CD14-positive monocyte (primary cell): Measurements from ENCODE around the gene GMDS. TPM values are rescaled to one million over a fixed set of nuclear protein-coding genes. Genes with fewer than 3 reads are reported as not detected.
A peak's percentile ranks its signal among the peaks of the same experiment; 100 is the strongest.

Source experiments
- DNase-seq, 3 donors: peaks; one replicate each; pipeline ENCODE4 v3.0.0-alpha.2; 2011 to 2022
- H2AFZ ChIP-seq: 2 replicates; pipeline ENCODE4 v1.6.0; 2012; ENCODE audit warnings: mild to moderate bottlenecking, low read depth, low read length, inconsistent platforms; ENCODE audit not compliant: insufficient read depth, poor library complexity, severe bottlenecking
- H3K27ac ChIP-seq, 2 donors: 1 replicate in 1 of 2; 2 replicates in 1 of 2; pipeline ENCODE4 v1.5.1; 2012 to 2013; ENCODE audit warnings: low read length in 2 of 2, control low read depth in 1 of 2, inconsistent platforms in 1 of 2, low read depth in 1 of 2, mild to moderate bottlenecking in 1 of 2
- H3K27me3 ChIP-seq, 2 donors: one replicate each; pipeline versions ENCODE4 v1.6.0 to v1.6.1; 2011 to 2013; ENCODE audit warnings: low read length in 2 of 2; ENCODE audit not compliant: control insufficient read depth in 2 of 2, insufficient read depth in 2 of 2
- H3K36me3 ChIP-seq, 2 donors: replicated peaks in 1 of 2; 1 replicate in 1 of 2; 2 replicates in 1 of 2; pipeline versions ENCODE4 v1.5.1 to v1.6.1; 2012 to 2013; ENCODE audit warnings: low read length in 2 of 2, control low read depth in 1 of 2, inconsistent platforms in 1 of 2, mild to moderate bottlenecking in 1 of 2; ENCODE audit not compliant: insufficient read depth in 2 of 2, control insufficient read depth in 1 of 2
- H3K4me1 ChIP-seq, 2 donors: 1 replicate in 1 of 2; 2 replicates in 1 of 2; pipeline versions ENCODE4 v1.5.1 to v1.6.1; 2012 to 2013; ENCODE audit warnings: low read length in 2 of 2, control low read depth in 1 of 2, inconsistent platforms in 1 of 2, mild to moderate bottlenecking in 1 of 2, moderate library complexity in 1 of 2; ENCODE audit not compliant: insufficient read depth in 2 of 2, control insufficient read depth in 1 of 2
- H3K4me2 ChIP-seq: replicated peaks from 2 replicates; pipeline ENCODE3; 2012; ENCODE audit warnings: low read length, moderate library complexity, mild to moderate bottlenecking; ENCODE audit not compliant: poor library complexity, severe bottlenecking; ENCODE audit errors: extremely low read depth
- H3K4me3 ChIP-seq, 3 experiments: fragments of 200-600 bp in 1 of 3; sonication (generic) in 1 of 3; replicated peaks in 1 of 3; 1 replicate in 2 of 3; 2 replicates in 1 of 3; pipeline ENCODE4 v1.5.1; 2011 to 2013; ENCODE audit warnings: low read length in 3 of 3, mild to moderate bottlenecking in 3 of 3, control low read depth in 2 of 3, low read depth in 2 of 3, inconsistent platforms in 1 of 3, moderate library complexity in 1 of 3
- H3K79me2 ChIP-seq: 2 replicates; pipeline ENCODE4 v1.6.0; 2012; ENCODE audit warnings: mild to moderate bottlenecking, control low read depth, inconsistent platforms, low read length, moderate library complexity; ENCODE audit not compliant: insufficient read depth
- H3K9ac ChIP-seq: 2 replicates; pipeline ENCODE4 v1.6.0; 2017; ENCODE audit warnings: low read length, mild to moderate bottlenecking; ENCODE audit not compliant: insufficient read depth, poor library complexity, severe bottlenecking
- H3K9me3 ChIP-seq, 2 donors: replicated peaks in 1 of 2; 1 replicate in 1 of 2; 2 replicates in 1 of 2; pipeline versions ENCODE4 v1.5.1 to v1.6.1; 2012 to 2013; ENCODE audit warnings: low read length in 2 of 2, control low read depth in 1 of 2; ENCODE audit not compliant: control insufficient read depth in 1 of 2, insufficient read depth in 1 of 2
- H4K20me1 ChIP-seq: 2 replicates; pipeline ENCODE4 v1.6.0; 2012; ENCODE audit warnings: mild to moderate bottlenecking, low read length, control low read depth, moderate library complexity; ENCODE audit not compliant: insufficient read depth
- H3K27ac Mint-ChIP-seq, 7 donors: one replicate each; pipeline ENCODE4 v1.8.0; 2020; ENCODE audit warnings: mild to moderate bottlenecking in 7 of 7, mixed read lengths in 7 of 7, moderate library complexity in 6 of 7, inconsistent platforms in 2 of 7
- H3K27me3 Mint-ChIP-seq, 3 donors: one replicate each; pipeline ENCODE4 v1.8.0; 2021 to 2022; ENCODE audit warnings: low read depth in 3 of 3, mild to moderate bottlenecking in 3 of 3, mixed read lengths in 3 of 3, moderate library complexity in 3 of 3, inconsistent platforms in 1 of 3
- H3K36me3 Mint-ChIP-seq, 2 donors: one replicate each; pipeline ENCODE4 v1.8.0; 2020; ENCODE audit warnings: mixed read lengths in 2 of 2, inconsistent platforms in 1 of 2, mild to moderate bottlenecking in 1 of 2
- H3K4me1 Mint-ChIP-seq: one replicate; pipeline ENCODE4 v1.8.0; 2020; ENCODE audit warnings: mild to moderate bottlenecking, mixed read lengths
- H3K4me3 Mint-ChIP-seq, 2 donors: one replicate each; pipeline ENCODE4 v1.8.0; 2020; ENCODE audit warnings: mild to moderate bottlenecking in 2 of 2, mixed read lengths in 2 of 2, moderate library complexity in 1 of 2
- H3K9me3 Mint-ChIP-seq, 7 donors: one replicate each; pipeline ENCODE4 v1.8.0; 2020 to 2022; ENCODE audit warnings: mixed read lengths in 7 of 7, mild to moderate bottlenecking in 6 of 7, moderate library complexity in 6 of 7, inconsistent platforms in 2 of 7
- CTCF ChIP-seq: fragments of 200-600 bp; IDR thresholded peaks from one replicate; pipeline ENCODE4 v1.8.0; 2022; ENCODE audit warnings: antibody characterized with exemption, mild to moderate bottlenecking
- WGBS: methylation state at CpG from one replicate; pipeline ENCODE4 v1.1.5; 2013; ENCODE audit warnings: missing lambda C conversion rate; ENCODE audit not compliant: insufficient coverage; 5-methylcytosine and 5-hydroxymethylcytosine counted together
- intact Hi-C, 2 donors: fragments of 100-400 bp; cut with micrococcal nuclease; formaldehyde crosslinking; loops; one replicate each; pipeline versions ENCODE4 v1.15.0 to v1.15.1; 2023
- polyA plus RNA-seq, 3 donors: library from polyadenylated mRNA; depleted of rRNA in 1 of 3; unstranded in 2 of 3; stranded (reverse) in 1 of 3; fragments of 300-500 nt in 2 of 3; fragments of >200 nt in 1 of 3; fragmentation: Illumina TruSeq in 2 of 3; gene quantifications; 1 replicate in 2 of 3; 2 replicates in 1 of 3; pipeline ENCODE4 v1.2.3, GENCODE V29; 2012 to 2021

GMDS gene
- polyA plus RNA-seq, 3 donors, result 10.5 to 19.9 (median 17.6) TPM

DNA sequence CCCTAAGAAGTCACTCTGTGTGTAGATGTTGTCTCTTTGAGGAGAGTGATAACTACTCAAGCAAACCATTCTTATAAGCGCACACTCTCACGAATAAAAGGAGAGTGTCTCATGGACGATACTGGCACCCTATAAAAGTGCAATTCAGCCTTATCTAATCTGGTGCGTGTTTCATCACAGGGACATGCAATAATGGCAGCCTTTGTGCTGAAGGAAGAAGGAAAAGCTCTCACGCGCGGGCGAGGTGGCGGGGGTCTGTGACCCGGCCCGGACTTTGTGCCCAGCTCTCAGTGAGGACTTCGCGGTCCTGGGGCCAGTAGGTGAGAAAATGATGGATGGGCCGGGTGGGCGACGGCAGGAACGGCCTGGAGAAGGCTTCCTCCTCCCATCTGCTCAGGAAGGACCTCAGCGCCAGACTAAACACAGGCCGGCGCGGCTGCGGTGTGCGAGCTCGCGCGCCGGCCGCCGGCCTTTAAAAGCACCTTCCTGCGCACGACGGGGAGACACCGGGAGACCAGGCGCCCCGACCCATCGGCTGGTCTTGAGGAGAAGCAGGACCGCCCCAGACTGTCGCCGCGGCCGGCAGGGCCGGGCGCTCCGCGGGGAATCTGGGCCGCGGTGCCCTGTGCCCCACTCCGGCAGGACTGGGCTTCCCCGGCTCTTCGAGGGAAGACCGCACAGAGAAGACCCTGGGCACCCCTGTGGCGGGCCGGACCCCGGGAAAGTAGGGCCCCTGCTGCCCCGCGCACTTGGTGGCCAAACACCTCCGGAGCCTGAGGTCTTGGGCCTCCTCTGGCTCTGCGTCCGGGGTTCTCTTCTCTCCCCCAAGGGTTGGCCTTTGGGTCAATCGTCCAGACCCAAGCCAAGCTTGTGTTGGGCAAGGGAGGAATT is 644.0 kb downstream of the GMDS start:
- Histone ChIP-seq H3K4me1 (peaks cover 16 to 19% of the 10 kb centered on the region in 2 donors), H3K4me3 (no peak overlapping the region), H3K4me2 (no peak overlapping the region), H3K79me2 (no peaks in the 10 kb centered on the region), H3K27ac (no peak overlapping the region), H3K9me3 (peaks cover 0 to 24% of the 10 kb centered on the region in 2 donors), H3K27me3 (peaks cover 58 to 93% of the 10 kb centered on the region in 2 donors), H3K9ac (no peak overlapping the region), H3K36me3 (no peaks in the 10 kb centered on the region), H4K20me1 (no peaks in the 10 kb centered on the region), H2AFZ (no peak overlapping the region)
- DNase-seq, result no peak
- Mint-ChIP-seq H3K36me3 (peaks cover 0 to 6% of the 10 kb centered on the region in 2 donors), H3K27me3 (peaks cover 76 to 98% (median 78%) of the 10 kb centered on the region in 3 donors), H3K4me3 (peak overlapping the region in 1 of 2 donors; percentile 64), H3K9me3 (peaks cover 0 to 13% (median 2%) of the 10 kb centered on the region in 7 donors), H3K4me1 (peaks cover 15% of the 10 kb centered on the region), H3K27ac (no peak overlapping the region)
- WGBS, result 22% methylated on average over 50 of the region's 60 CpGs
- intact Hi-C loops, result loop anchor here (5.0 kb wide), 6 partner anchors 501 to 1096 kb away; no protein-coding TSS in a partner anchor
- TF ChIP-seq CTCF, result no peak

GRCh38 chr6:1600764-1601157 is 644.6 kb downstream of the GMDS start:
- H3K27me3 Mint-ChIP-seq, result peaks cover 74 to 98% (median 77%) of the 10 kb centered on the region in 3 donors
- peaks cover 16% of the 10 kb centered on the region for H3K4me1 Mint-ChIP-seq
- Histone ChIP-seq H3K9ac (no peak overlapping the region), H3K36me3 (no peaks in the 10 kb centered on the region), H2AFZ (no peak overlapping the region), H3K4me2 (no peak overlapping the region), H3K79me2 (no peaks in the 10 kb centered on the region), H4K20me1 (no peaks in the 10 kb centered on the region), H3K27me3 (peaks cover 51 to 93% of the 10 kb centered on the region in 2 donors), H3K4me3 (no peak overlapping the region), H3K9me3 (peaks cover 0 to 17% of the 10 kb centered on the region in 2 donors), H3K27ac (no peak overlapping the region), H3K4me1 (peaks cover 20 to 24% of the 10 kb centered on the region in 2 donors)
- H3K27ac Mint-ChIP-seq, result no peak overlapping the region
- peaks cover 0 to 6% of the 10 kb centered on the region in 2 donors for H3K36me3 Mint-ChIP-seq
- TF ChIP-seq CTCF, result no peak
- no peak for DNase-seq
- H3K9me3 Mint-ChIP-seq, result peaks cover 0 to 12% (median 2%) of the 10 kb centered on the region in 7 donors
- intact Hi-C loops, result loop anchor here (5.0 kb wide), 6 partner anchors 502 to 1097 kb away; no protein-coding TSS in a partner anchor
- WGBS, result 85% methylated on average over 8 of the region's 15 CpGs
- H3K4me3 Mint-ChIP-seq, result peak overlapping the region in 1 of 2 donors; percentile 64
